Lower leg skin (tissue), 4 donors: ENCODE data around the gene KNL1. TPM values are rescaled to one million over a fixed set of nuclear protein-coding genes. Genes with fewer than 3 reads are reported as not detected.

ENCODE experiments used
- DNase-seq, 2 donors: peaks; one replicate each; pipeline ENCODE4 v3.0.0-alpha.2; 2019; ENCODE audit warnings: low spot score in 2 of 2
- H3K4me3 ChIP-seq: fragments of 200-600 bp; sonication (generic); 2 replicates; pipeline ENCODE4 v1.5.1; 2017; ENCODE audit warnings: mild to moderate bottlenecking, low read depth; ENCODE audit not compliant: poor library complexity, severe bottlenecking
- CTCF ChIP-seq, 3 donors: fragments of 450-650 bp; IDR thresholded peaks; one replicate each; pipeline ENCODE4 v1.5.1; 2016; ENCODE audit warnings: antibody characterized with exemption in 3 of 3, mild to moderate bottlenecking in 3 of 3, moderate library complexity in 2 of 3
- POLR2A ChIP-seq, 2 donors: fragments of 450-650 bp; IDR thresholded peaks; one replicate each; pipeline ENCODE4 v1.6.1; 2016 to 2017; ENCODE audit warnings: antibody characterized with exemption in 2 of 2, mild to moderate bottlenecking in 1 of 2, moderate library complexity in 1 of 2
- WGBS, 2 donors: methylation state at CpG; one replicate each; pipeline ENCODE4 v1.1.5; 2018; 5-methylcytosine and 5-hydroxymethylcytosine counted together
- intact Hi-C: fragments of 100-400 bp; cut with DNase I; formaldehyde crosslinking; loops from one replicate; pipeline ENCODE4 v1.15.0; 2023; ENCODE audit warnings: low total_unique reads
- total RNA-seq, 4 donors: library from RNA; depleted of rRNA; stranded (reverse); fragments of >200 nt; gene quantifications; one replicate each; pipeline ENCODE4 v1.1.0, GENCODE V29; 2016

Gene KNL1
- total RNA-seq, 4 donors from 2014 or later, result 0.69 to 2.7 (median 1.3) TPM

DNA sequence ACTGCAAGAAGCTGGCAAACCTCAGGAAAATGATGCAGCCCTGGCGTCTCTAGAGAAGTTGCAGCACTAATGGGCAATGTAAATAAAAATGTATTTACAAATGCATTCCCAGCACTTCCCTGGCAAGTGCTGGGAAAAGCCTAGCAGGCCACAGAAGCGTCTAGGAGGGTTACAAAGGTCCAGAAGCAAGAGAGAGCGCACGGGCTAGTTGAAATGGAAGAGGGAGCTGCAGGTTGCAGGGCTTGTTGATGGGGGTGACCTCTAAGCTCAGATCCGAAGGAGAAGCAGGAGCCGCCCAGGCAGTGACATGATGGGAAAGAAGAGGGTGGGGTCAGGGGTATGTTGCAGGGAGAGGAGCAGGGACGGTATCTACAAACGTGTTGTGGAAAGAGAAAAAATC is 2.7 kb upstream of the KNL1 start:
- no peak for DNase-seq
- whole genome bisulfite sequencing, 2 donors, result 72 to 73% methylated on average over 8 of the region's 8 CpGs
- intact Hi-C loops, result no loop called here
- no peak overlapping the region for H3K4me3 ChIP-seq
- TF ChIP-seq CTCF (IDR thresholded peaks at IDR 0.05) (no peak), POLR2A (IDR thresholded peaks at IDR 0.05) (no peak)

- H3K4me3 ChIP-seq, result no peak overlapping the region
- no peak for DNase-seq
- no peak for TF ChIP-seq CTCF (IDR thresholded peaks at IDR 0.05)
- no peak for TF ChIP-seq POLR2A (IDR thresholded peaks at IDR 0.05)
- intact Hi-C loops, result no loop called here
- 44 to 49% methylated on average over 2 of the region's 2 CpGs for WGBS, 2 donors
These were observed 884 bp upstream of the KNL1 start for GRCh38 chr15:40593165-40593564.

DNA sequence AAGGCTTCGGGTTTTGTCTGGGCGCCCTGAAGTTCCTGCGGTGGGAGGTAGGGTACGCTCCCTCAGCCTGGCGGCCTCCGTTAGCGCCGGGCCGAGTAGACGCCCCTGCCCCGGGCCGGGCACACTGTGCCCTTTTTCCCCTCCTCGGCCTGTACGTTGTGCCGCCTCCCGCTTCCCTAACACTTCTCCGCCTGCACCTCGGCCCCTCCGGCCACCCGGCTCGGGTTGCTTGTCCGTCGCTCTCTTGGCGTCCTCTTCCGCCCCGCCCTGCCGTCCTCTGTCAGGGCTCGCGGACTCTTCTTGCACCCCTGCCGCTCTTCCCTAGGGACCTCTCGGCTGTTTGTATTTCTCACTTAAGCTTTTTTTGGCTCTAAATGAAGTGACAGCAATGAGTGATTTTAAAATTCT is 384 bp downstream of the KNL1 start:
- DNase-seq, result peak in 1 of 2 donors; percentile 88
- peak overlapping the region; percentile 49 for H3K4me3 ChIP-seq
- TF ChIP-seq CTCF (IDR thresholded peaks at IDR 0.05), result no peak
- TF ChIP-seq POLR2A (IDR thresholded peaks at IDR 0.05), result no peak
- WGBS, 2 donors, result 0% methylated on average over 29 to 31 of the region's 31 CpGs
- intact Hi-C loops, result no loop called here

GRCh38 chr15:40595219-40595618 is 1.2 kb downstream of the KNL1 start:
- intact Hi-C loops, result no loop called here
- no peak for TF ChIP-seq CTCF (IDR thresholded peaks at IDR 0.05)
- 38 to 47% methylated on average over 5 of the region's 5 CpGs for WGBS, 2 donors
- DNase-seq, result no peak
- H3K4me3 ChIP-seq, result no peak overlapping the region

- intact Hi-C loops, result no loop called here
- TF ChIP-seq CTCF (IDR thresholded peaks at IDR 0.05), result no peak
- no peak for TF ChIP-seq POLR2A (IDR thresholded peaks at IDR 0.05)
- H3K4me3 ChIP-seq, result no peak overlapping the region
- 76 to 79% methylated on average over 5 of the region's 5 CpGs for WGBS, 2 donors
- no peak for DNase-seq
These were observed 1.7 kb downstream of the KNL1 start for GRCh38 chr15:40595773-40596172.

- no peak overlapping the region for H3K4me3 ChIP-seq
- DNase-seq, result no peak
- intact Hi-C loops, result no loop called here
- 98 to 100% methylated on average over 2 of the region's 2 CpGs for WGBS, 2 donors
- no peak for TF ChIP-seq POLR2A (IDR thresholded peaks at IDR 0.05)
- TF ChIP-seq CTCF (IDR thresholded peaks at IDR 0.05), result no peak
These were observed 3.0 kb downstream of the KNL1 start for GRCh38 chr15:40597024-40597423.
